Superior temporal gyrus (tissue), 1 donor: ENCODE results near the gene PARP16.
A peak's percentile ranks its signal among the peaks of the same experiment; 100 is the strongest.

Source experiments
- DNase-seq: peaks from one replicate; pipeline ENCODE4 v3.0.0-alpha.2; 2016; ENCODE audit errors: extremely low spot score

PARP16 gene, protein sequence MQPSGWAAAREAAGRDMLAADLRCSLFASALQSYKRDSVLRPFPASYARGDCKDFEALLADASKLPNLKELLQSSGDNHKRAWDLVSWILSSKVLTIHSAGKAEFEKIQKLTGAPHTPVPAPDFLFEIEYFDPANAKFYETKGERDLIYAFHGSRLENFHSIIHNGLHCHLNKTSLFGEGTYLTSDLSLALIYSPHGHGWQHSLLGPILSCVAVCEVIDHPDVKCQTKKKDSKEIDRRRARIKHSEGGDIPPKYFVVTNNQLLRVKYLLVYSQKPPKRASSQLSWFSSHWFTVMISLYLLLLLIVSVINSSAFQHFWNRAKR

GRCh38 chr15:65286704-65287519, at the start of gene PARP16:
PARP16 (minus strand) TSS chr15:65286883; CDS start chr15:65286426, 457 bp downstream.
- peak; percentile 88 for DNase-seq

DNA sequence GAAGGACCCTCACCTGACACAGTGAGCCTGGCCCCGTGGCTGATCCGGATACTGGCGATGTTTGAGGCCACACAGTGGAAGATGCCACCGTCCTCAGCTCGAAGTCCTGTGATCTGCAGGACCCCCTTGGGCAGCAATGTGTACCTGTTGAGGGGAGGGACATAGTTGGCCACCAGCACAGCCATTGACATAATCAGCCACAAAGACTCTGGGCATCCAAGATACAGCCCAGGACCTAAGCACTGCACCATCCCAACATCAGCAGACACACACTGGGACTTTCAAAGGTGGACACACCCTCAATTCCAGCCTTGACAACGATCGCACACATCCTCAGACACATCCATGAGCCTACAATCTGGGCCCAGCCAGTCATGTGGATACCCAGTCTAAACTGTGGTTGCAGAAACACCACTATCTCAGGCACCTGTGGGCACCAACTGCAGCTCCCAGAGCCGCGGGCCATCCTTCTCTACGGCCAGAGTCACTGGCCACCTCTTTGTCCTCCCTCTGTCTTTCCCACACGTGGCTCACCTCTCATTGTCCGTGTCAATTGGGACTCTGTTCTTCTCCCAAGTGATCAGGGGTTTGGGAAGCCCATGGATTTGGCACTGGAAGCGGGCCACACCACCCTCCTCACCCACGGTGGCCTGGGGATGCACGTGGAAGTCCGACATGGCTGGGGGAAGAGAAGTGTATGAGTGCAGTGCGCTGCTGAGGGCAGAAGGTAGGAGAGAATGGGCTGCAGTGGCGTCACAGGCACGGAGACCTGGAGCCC, 48.8 kb upstream of the PARP16 start:
- DNase-seq = no peak

DNA sequence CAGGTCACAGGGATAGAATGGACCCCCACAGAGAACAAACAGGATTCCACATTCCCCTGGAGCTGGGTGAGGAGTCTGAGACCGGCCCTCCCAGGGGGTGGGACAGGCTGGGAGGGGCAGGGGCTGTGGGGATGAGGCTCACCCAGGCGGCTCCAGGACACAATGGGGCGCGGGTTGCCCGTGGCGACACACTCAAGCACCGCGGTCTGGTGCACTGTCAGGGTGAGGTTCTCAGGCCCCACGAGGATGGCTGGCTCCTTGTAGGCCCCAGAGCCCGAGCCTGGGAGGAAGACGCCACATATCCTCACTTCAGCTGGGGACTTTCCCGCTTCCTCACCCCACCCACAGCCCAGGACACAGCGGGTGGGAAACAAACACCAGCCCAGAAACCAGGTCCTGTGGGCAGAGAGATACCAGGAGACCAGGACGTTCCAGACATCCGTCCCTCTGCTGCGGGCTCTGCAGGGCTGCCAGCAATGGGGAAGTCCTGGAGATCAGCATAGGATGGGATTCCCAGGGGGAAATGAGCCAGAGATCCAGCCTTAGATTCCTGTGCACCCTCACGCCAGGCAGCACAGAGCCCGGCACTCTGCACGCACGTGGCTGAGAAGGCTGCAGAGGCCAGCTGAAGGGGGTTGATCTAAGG, 48.0 kb upstream of the PARP16 start:
- no peak for DNase-seq

DNA sequence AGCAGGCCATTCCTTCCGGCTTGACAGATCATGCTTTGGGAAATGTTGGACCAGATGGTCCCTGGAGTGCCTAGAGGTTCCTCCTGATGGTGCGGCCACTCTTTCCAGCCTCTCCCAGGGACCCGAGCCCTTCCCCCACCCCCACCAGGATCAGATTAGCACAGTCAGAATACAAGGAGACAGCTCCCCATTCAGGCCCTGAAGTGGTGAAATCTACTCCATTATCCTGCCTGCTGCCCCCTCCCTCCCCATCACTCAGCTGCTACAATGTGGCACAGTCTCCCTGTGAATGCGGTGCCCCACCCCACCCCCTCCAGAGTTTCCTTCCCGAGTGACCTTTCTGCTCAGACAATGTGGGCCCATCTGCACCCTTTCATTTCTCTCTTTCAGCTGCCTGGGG, 47.2 kb upstream of the PARP16 start:
- DNase-seq = no peak

GRCh38 chr15:65333148-65333820, 46.6 kb upstream of the PARP16 start:
- DNase-seq = no peak

DNA sequence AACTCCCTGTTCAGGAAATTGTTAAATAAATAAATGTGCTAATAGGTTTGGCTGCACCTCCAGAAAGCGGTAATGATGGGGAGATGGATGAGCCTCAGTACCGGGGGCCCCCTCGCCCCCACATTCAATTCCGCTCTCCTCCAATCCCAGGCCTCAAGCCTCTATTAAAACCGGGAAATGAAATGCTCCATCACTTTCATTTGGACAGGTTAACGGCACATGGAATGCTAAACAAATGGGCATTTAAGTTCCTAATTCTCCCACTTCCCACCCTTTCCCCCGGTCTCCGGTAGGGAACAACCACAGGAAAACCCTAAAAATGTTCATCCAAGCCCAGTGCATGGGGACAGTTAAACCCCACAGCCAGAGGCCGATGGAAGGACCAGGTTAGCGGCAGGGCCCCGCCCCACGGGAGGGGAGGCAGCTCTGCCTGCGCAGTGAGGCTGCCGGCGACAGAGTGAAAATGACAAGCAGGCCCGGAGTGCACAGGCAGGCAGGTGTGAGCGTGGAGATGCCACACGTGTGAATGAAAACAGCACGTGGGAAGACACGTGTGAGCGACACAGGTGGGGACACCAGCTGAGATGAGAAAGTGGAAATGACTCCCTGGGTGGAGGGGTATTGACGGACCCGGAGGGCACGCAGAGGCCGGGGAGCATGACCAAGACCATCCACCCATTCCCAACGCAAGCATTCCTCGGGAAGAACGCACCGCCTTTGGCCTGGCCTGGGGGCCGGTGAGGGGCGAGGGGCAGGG, 45.9 kb upstream of the PARP16 start:
- no peak for DNase-seq

- DNase-seq = no peak
Measured at GRCh38 chr15:65331811-65332210, 45.1 kb upstream of the PARP16 start.

- no peak for DNase-seq
Measured at GRCh38 chr15:65330934-65331645, 44.4 kb upstream of the PARP16 start.

DNA sequence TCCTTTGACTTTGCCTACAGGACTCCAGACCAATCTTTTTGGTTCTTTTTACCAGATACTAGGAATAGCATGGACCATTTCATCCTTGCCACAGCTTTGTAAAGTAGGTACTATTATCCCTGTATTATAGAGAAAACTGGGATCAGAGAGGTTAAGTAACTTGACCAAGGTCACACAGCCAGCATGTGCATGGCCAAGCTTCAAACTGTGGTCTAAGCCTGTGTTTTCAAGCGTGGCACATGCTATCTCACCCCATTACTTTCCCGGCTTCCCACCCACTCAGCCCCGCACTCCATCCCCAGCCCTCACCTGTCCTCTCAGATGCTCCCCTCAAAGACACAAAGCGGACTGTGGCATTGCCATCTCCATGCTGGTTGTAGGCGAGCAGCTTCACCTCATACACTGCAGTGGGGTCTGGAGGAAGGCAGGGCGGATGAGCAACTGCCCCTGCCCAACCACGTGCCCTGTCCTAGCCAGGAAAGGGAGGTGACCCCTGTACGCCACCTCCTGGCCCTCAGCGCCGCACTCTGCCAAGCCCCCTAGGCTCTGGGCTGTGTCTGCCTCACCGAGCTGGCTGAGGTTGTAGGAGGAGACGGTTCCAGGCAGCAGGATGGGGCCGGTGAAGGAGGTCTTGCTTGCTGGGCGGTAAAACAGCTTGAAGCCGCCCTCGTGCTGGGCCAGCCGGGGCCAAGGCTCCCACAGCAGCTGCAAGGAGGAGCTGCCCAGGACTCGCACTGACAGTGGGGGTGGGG, 43.5 kb upstream of the PARP16 start:
- DNase-seq = no peak

GRCh38 chr15:65329288-65329983, 42.8 kb upstream of the PARP16 start:
- DNase-seq = no peak

GRCh38 chr15:65328506-65329287, 42.0 kb upstream of the PARP16 start:
- no peak for DNase-seq

DNA sequence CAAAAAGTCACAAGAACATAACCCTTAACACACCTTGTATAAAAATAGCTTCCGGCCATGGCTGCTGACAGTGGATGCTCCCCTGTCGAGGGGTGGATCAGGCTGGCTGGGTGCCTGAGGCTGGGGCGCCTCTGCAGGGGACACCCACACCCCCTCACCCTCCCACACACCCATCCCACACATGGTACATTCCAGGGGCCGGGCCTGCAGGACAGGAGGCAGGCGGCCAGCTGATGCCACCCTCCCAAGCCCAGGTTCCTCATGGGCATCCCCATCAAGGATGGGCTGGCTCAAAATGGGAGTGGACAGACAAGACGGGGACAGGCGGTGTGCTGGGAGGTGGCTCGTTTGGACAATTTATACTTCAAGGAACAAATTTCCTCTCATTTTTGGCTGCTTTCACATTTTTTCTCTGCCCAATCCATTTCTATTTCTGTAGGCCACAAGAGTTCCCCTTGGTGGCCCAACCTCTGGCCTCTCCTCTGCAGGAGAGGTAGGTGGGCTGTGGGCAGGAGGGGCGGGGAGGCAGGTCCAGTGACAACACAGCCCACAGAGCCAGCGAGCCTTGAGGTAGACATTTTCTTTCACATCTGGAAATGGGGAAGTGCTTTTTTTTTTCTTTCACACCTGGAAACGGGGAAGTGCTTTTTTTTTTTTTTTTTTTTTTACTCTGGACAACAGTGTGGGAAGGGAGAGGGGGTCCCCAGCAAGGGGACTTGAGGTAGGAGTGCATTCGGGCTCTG, 41.1 kb upstream of the PARP16 start:
- DNase-seq = no peak

DNA sequence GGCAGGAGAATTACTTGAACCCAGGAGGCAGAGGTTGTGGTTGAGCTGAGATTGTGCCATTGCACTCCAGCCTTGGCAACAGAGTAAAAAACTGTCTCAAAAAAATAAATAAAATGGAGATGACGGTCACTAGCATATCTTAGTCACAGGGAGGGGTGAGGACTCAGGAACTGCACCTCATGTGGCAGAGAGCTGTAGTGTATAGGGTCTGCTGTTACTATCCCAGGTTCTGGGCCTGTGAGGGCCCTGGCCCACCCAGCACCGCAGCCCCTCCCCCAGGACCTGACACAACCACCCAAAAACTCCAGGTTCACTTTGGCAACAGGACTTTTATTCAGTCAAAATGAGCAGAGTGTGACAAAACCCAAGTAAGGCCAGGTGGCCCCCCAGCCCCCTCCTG, 40.1 kb upstream of the PARP16 start:
- no peak for DNase-seq

- no peak for DNase-seq
Measured at GRCh38 chr15:65326117-65326526, 39.4 kb upstream of the PARP16 start.

- no peak for DNase-seq
Measured at GRCh38 chr15:65323071-65323511, 36.4 kb upstream of the PARP16 start.

GRCh38 chr15:65318870-65319356, 32.2 kb upstream of the PARP16 start:
- DNase-seq = peak; percentile 96
